Right ventricle myocardium inferior (tissue), 1 donor: ENCODE measurements around the gene LRRC4. TPM values are rescaled to one million over a fixed set of nuclear protein-coding genes. Genes with fewer than 3 reads are reported as not detected.

Source experiments
- ATAC-seq: fragments of 200-7000 bp; cut with Tn5 transposase; one replicate; pipeline ENCODE4 v1.9.1; 2020; ENCODE audit warnings: mild to moderate bottlenecking, moderate library complexity
- DNase-seq: peaks from one replicate; pipeline ENCODE4 v3.0.0; 2021; ENCODE audit errors: missing footprints
- intact Hi-C: fragments of 100-400 bp; cut with DNase I; formaldehyde crosslinking; loops from one replicate; pipeline ENCODE4 v1.11.0; 2022
- total RNA-seq: library from RNA; stranded (reverse); fragmentation: NEBNext Ultra II Directional; extraction: Animal tissue kit (Norgen Biotek cat#: 25700); gene quantifications from one replicate; pipeline ENCODE4 v1.2.1, GENCODE V29; 2021
- donor health status: DM: no; HTN: yes; CAD: no; lungs with severe emphysema.

LRRC4 gene
- total RNA-seq, 1 donor from 2014 or later = 2.4 TPM

GRCh38 chr7:127996253-127997071 lies 34.8 kb downstream of the LRRC4 start:
- no peak for DNase-seq
- ATAC-seq = no peak
- intact Hi-C loops = no loop called here

- intact Hi-C loops = no loop called here
- ATAC-seq = peak; percentile 69
- DNase-seq = peak; percentile 77
Measured at GRCh38 chr7:127995881-127996215, 35.4 kb downstream of the LRRC4 start.

- intact Hi-C loops = no loop called here
- DNase-seq = no peak
- peak; percentile 86 for ATAC-seq
Measured at GRCh38 chr7:127995156-127995880, 35.9 kb downstream of the LRRC4 start.

GRCh38 chr7:127993987-127994386 lies 37.2 kb downstream of the LRRC4 start:
- no peak for DNase-seq
- intact Hi-C loops = no loop called here
- no peak for ATAC-seq

GRCh38 chr7:127993317-127993716 lies 37.9 kb downstream of the LRRC4 start:
- ATAC-seq (no peak), DNase-seq (no peak)
- intact Hi-C loops = no loop called here

GRCh38 chr7:127988751-127989150 lies 42.5 kb downstream of the LRRC4 start:
- DNase-seq (no peak), ATAC-seq (no peak)
- intact Hi-C loops = no loop called here

GRCh38 chr7:127986581-127987521 lies 44.4 kb downstream of the LRRC4 start:
- intact Hi-C loops = no loop called here
- DNase-seq (no peak), ATAC-seq (peak; percentile 84)

- DNase-seq (no peak), ATAC-seq (no peak)
- intact Hi-C loops = no loop called here
Measured at GRCh38 chr7:127983804-127984332, 47.4 kb downstream of the LRRC4 start.

- DNase-seq = no peak
- intact Hi-C loops = no loop called here
- no peak for ATAC-seq
Measured at GRCh38 chr7:127981965-127982364, 49.3 kb downstream of the LRRC4 start.

GRCh38 chr7:127980901-127981300 lies 50.3 kb downstream of the LRRC4 start:
- no peak for ATAC-seq
- DNase-seq = no peak
- intact Hi-C loops = no loop called here

GRCh38 chr7:127979728-127980126 lies 51.5 kb downstream of the LRRC4 start:
- ATAC-seq = no peak
- no peak for DNase-seq
- intact Hi-C loops = no loop called here

GRCh38 chr7:127979113-127979727 lies 52.0 kb downstream of the LRRC4 start:
- ATAC-seq = no peak
- intact Hi-C loops = no loop called here
- no peak for DNase-seq

GRCh38 chr7:127978421-127978820 lies 52.8 kb downstream of the LRRC4 start:
- ATAC-seq (no peak), DNase-seq (no peak)
- intact Hi-C loops = no loop called here

Other genes starting within 250 kb of the LRRC4 start
- 2.7 TPM for gene LEP, start 209.8 kb upstream of the LRRC4 start, total RNA-seq